ES-I3 (cell line): ENCODE results near the gene EVA1C.
"Not testable (repeated sequence)": the region's sequence is repeated elsewhere in the genome, so short reads cannot be mapped to it uniquely, and the experiment has no call there.

Experiments
- H3K36me3 ChIP-seq: 2 replicates; pipeline ENCODE4 v1.6.1; 2013; ENCODE audit warnings: mild to moderate bottlenecking, low read length, control low read depth, moderate library complexity; ENCODE audit not compliant: insufficient read depth
- H3K4me1 ChIP-seq: 2 replicates; pipeline ENCODE4 v1.6.1; 2013; ENCODE audit warnings: mild to moderate bottlenecking, control low read depth, low read length; ENCODE audit not compliant: insufficient read depth
- H3K9ac ChIP-seq: 2 replicates; pipeline ENCODE4 v1.6.1; 2013; ENCODE audit warnings: low read depth, mild to moderate bottlenecking, low read length, moderate library complexity
- H3K9me3 ChIP-seq: 2 replicates; pipeline ENCODE4 v1.6.1; 2013; ENCODE audit warnings: mild to moderate bottlenecking, low read length, moderate library complexity; ENCODE audit not compliant: control insufficient read depth, insufficient read depth

The EVA1C gene

DNA sequence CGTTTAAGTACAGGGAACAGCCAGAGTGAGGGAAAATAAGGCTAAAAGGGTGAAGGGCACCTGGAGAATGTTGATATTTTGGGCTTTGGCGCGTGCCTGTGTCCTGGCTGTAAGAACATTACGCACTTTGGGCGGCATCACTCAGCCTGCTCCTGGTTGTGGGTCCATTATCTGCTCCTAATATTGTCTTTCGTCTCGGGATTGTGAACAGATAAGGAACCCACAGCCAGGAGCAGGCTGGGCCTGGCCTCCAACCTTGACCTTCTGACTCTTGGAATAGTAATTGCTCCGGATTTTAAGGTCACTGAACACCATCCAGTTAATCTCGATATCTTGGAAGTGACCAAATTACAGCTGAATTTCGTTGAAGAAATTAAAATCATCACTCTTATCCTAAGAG, 111.0 kb downstream of the EVA1C start:
- no peak overlapping the region for H3K9ac ChIP-seq
- no peaks in the 10 kb centered on the region for H3K9me3 ChIP-seq
- H3K4me1 ChIP-seq, result peaks cover 20% of the 10 kb centered on the region
- no peaks in the 10 kb centered on the region for H3K36me3 ChIP-seq

DNA sequence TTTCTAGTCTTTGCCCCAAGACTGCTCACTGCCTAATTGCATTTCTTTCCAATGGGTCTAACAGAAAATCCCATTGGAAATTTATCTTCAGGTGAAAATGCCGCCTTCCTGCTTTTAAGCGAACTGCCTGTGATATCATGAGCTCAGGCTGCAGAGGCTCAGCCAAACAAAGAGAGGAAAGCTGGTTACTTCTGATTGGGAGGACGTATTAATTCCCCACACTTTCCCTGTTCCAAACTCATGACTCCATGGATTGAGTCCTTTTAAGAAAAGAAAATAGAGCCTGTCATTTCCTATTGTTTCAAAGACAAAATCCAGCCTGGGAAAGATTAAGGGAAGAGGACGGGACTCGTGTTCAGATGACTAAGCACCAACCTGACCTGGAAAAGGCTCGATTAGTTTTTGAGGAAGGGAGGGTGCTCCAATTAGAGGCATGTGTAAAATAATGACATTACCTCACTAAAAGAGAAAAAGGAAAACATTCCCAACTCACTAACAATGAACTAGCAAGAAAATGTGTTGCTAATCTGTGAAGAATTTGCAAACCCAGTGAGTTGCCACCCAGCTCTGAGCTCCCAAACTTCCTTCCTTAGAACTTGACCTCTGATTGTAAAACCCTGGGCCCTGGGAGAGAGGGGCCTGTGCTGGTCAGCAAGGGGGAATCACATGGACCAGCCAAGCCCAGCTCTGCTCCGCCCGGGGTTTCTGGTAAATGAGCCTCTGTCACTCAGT, 111.6 kb downstream of the EVA1C start:
- Histone ChIP-seq H3K9me3 (no peaks in the 10 kb centered on the region), H3K9ac (no peak overlapping the region), H3K36me3 (no peaks in the 10 kb centered on the region), H3K4me1 (peaks cover 20% of the 10 kb centered on the region)

DNA sequence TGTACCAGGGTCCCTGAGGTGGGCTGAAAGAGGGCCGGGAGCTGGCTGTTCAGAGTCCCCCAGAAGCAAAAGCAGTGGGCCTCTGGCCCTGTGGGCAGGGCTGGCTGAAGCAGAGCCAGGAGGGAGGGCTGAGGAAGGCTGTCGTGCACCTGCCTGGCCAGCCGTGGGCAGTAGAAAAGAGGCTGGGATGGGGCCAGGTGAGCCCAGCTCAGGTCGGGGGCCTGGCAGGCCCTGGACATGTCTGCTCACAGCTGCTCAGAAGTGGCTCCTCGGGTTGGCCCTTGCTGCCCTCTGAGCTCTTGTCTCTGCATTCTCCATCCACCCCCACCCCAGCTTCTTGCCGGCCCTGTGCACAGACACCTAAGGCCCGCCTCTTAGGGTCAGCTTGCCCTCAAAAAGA, 112.8 kb downstream of the EVA1C start:
- no peaks in the 10 kb centered on the region for H3K9me3 ChIP-seq
- no peak overlapping the region for H3K9ac ChIP-seq
- no peaks in the 10 kb centered on the region for H3K36me3 ChIP-seq
- peaks cover 20% of the 10 kb centered on the region for H3K4me1 ChIP-seq

DNA sequence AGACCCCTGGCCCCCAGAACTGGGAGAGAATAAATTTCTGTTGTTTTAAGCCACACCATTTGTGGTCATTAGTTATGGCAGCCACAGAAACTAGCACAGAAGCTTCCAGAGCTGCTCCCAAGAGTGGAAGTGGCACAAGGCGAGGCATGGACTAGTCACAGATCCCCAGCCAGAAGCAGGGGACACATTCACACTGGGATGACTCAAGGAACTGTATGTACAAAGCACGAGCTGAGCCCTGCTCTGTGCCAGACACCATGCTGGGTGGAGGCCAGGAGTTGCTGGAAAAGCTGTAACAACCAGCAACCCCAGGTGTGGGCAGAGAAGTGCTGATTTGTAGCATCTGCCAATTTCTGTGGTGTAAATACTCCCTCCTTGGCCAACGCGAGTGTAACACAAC, 117.2 kb downstream of the EVA1C start:
- no peaks in the 10 kb centered on the region; the same call in 1 of the 2 replicates for H3K4me1 ChIP-seq
- no peak overlapping the region for H3K9ac ChIP-seq
- H3K9me3 ChIP-seq, result 0 out of 2 replicates have a peak, but pooled peaks cover 3% of the 10 kb centered on the region
- H3K36me3 ChIP-seq, result no peaks in the 10 kb centered on the region

DNA sequence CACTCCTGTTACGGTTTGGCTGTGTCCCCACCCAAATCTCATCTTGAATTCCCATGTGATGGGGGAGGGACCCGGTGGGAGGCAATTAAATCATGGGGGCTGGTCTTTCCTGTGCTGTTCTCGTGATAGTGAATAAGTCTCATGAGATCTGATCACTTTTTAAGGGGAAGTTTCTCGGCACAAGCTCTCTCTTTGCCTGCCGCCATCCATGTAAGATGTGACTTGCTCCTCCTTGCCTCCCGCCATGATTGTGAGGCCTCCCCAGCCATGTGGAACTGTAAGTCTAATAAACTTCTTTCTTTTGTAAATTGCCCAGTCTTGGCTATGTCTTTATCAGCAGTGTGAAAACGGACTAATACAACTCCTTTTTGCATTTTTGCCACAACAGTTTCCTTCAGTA, 118.3 kb downstream of the EVA1C start:
- not testable (repeated sequence) for H3K4me1 ChIP-seq, H3K9me3 ChIP-seq, H3K9ac ChIP-seq, H3K36me3 ChIP-seq

DNA sequence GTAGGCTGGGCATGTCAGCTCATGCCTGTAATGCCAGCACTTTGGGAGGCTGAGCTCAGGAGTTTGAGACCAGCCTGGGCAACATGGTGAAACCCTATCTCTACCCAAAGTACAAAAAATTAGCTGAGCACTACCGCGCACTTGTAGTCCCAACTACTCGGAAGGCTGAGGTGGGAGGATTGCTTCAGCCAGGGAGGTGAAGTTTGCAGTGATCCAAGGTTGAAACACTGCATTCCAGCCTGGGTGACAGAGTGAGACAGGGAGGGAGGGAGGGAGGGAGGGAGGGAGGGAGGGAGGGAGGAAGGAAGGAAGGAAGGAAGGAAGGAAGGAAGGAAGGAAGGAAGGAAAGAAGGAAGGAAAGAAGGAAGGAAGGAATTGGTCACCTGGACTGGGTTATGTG, 119.1 kb downstream of the EVA1C start:
- H3K4me1 ChIP-seq, H3K36me3 ChIP-seq, H3K9me3 ChIP-seq, H3K9ac ChIP-seq: not testable (repeated sequence)

DNA sequence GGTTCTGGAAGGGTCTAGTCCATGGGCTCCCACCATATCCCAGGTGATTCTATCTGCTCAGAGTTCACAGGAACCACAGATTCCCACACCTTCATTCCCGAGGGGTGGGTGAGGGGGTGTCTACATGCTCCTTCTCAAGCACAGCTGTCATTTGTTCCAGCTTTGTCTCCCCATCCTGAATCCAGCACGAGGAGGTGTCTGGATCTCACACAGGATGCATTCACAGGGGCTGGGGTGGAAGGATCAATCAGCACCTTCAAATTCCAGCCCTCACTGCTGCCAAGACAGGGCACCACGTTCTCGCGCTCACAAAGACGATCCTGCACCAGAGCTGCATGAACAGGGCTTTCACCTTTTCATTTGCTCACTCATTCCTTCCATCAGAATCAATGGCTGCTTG, 120.1 kb downstream of the EVA1C start:
- H3K9me3 ChIP-seq, result 0 out of 2 replicates have a peak, but pooled peaks cover 3% of the 10 kb centered on the region

DNA sequence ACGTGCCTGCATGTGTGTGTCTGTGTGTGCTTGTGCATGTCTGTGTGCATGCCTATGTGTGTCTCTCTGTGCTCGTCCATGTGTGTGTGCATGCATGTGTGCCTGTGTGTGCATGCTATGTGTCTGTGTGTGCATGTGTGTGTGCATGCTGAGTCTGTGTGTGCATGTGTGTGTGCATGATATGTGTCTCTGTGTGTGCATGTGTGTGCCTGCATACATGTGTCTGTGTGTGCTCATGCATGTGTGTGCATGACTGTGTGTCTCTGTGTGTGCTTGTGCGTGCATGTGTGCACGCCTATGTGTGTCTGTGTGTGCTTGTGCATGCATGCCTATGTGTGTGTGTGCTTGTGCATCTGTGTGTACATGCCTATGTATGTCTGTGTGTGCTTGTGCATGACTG, 120.5 kb downstream of the EVA1C start:
- Histone ChIP-seq H3K9me3 (0 out of 2 replicates have a peak, but pooled peaks cover 3% of the 10 kb centered on the region), H3K4me1 (no peaks in the 10 kb centered on the region), H3K9ac (no peak overlapping the region), H3K36me3 (no peaks in the 10 kb centered on the region)

More for the DNA sequence above, 120.1 kb downstream of the EVA1C start:
- Histone ChIP-seq H3K9ac (no peak overlapping the region), H3K4me1 (no peaks in the 10 kb centered on the region), H3K36me3 (no peaks in the 10 kb centered on the region)

DNA sequence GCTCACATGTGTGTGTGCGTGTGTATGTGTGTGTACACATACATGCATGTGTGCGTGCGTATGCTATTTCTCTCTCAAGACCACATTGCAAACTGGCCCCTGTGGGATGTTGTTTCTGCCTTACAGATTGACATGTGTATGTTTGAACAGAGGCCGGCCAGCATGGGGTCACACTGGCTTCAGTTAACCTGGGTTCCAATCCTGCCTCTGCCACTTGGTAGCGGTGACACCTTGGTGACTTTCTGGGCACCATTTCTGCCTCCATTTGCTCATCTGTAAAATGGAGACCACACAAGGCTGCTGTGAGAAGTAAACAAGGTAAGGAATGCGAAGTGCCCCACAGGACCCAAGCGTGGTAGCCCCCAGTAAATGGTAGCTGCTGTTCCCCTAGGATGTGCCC, 121.1 kb downstream of the EVA1C start:
- Histone ChIP-seq H3K9me3 (0 out of 2 replicates have a peak, but pooled peaks cover 3% of the 10 kb centered on the region), H3K9ac (no peak overlapping the region), H3K36me3 (no peaks in the 10 kb centered on the region), H3K4me1 (peaks cover 2% of the 10 kb centered on the region; the same call in 1 of the 2 replicates)

DNA sequence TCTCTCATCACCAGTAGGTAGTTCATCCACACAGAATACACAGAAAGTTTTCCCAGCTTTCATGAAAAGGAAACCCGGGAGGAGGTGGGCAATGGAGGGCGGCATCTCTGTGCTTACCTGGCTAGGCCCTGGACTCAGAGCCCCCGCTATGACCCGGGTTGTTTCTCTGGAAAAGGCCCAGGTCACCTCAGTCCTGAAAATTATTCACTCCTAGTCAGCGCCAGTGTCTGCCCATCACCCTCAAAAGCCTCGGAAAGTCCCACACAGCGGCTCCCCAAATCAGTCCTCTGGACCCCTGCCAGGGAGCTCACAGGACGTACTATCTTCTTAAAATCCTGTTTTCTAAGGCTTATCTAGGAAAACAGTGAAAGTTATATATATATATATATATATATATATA, 121.6 kb downstream of the EVA1C start:
- no peaks in the 10 kb centered on the region for H3K36me3 ChIP-seq
- H3K9me3 ChIP-seq, result 0 out of 2 replicates have a peak, but pooled peaks cover 3% of the 10 kb centered on the region
- no peak overlapping the region for H3K9ac ChIP-seq
- peaks cover 5% of the 10 kb centered on the region; the same call in 1 of the 2 replicates for H3K4me1 ChIP-seq

DNA sequence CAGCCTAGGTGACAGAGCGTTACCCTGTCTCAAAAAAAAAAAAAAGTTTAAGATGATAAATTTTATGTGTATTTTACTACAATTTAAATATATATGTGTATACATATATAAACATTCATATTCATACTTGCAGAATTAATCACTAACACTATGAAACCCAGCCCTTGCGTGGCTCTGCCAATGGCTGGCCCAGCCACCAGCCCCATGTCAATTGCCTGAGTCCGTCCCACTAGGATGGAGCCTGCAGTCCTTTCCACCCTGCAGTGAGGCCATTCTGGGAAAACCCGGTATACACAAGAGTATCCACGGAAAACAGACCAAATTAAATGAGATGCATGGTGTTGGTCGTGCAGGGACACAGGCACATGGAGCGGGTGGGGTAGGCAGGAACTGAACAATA, 123.1 kb downstream of the EVA1C start:
- Histone ChIP-seq H3K9ac (no peak overlapping the region), H3K4me1 (peaks cover 5% of the 10 kb centered on the region; the same call in 1 of the 2 replicates), H3K36me3 (no peaks in the 10 kb centered on the region), H3K9me3 (0 out of 2 replicates have a peak, but pooled peaks cover under 1% of the 10 kb centered on the region)

DNA sequence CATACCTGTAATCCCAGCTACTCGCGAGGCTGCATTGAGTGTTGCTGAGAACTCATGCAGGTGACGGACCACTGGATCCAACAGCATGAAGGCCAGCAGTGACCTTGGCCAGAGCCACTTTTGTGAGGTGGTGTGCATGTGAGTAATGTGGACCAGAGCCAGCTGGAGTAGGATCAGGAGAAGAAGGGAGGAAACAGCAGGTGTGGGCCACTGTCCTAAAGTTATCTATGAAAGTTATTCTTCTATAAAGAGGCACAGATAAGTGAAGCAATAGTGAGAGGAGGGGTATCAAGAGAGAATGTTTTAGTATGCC, 125.0 kb downstream of the EVA1C start:
- peaks cover 5% of the 10 kb centered on the region; the same call in 1 of the 2 replicates for H3K4me1 ChIP-seq
- H3K9me3 ChIP-seq, result no peaks in the 10 kb centered on the region
- no peak overlapping the region for H3K9ac ChIP-seq
- no peaks in the 10 kb centered on the region; the same call in 1 of the 2 replicates for H3K36me3 ChIP-seq

DNA sequence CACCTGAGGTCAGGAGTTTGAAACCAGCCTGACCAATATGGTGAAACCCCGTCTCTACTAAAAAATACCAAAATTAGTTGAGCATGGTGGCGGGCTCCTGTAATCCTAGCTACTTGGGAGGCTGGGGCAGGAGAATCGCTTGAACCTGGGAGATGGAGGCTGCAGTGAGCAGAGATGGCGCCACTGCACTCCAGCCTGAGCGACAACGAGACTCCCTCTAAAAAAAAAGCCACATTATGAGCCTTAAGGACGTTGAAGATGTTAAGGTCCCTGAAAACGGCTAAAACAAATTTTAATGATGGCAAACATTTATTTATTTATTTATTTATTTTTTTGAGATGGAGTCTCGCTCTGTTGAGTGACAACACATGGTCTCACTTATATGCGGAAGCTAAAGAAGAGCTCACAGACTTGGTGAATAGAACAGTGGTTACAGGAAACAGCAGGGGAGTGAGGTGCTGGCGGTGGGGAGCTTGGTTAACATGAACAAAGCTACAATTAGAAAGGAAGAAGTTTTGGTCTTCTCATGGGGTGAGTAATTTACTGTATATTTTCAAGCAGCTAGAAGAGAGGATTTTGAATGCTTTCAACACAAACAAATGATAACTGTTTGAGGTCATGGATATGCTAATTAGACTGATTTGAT, 125.8 kb downstream of the EVA1C start:
- H3K4me1 ChIP-seq, result peaks cover 5% of the 10 kb centered on the region; the same call in 1 of the 2 replicates
- no peaks in the 10 kb centered on the region; the same call in 1 of the 2 replicates for H3K36me3 ChIP-seq
- no peaks in the 10 kb centered on the region for H3K9me3 ChIP-seq
- no peak overlapping the region for H3K9ac ChIP-seq

DNA sequence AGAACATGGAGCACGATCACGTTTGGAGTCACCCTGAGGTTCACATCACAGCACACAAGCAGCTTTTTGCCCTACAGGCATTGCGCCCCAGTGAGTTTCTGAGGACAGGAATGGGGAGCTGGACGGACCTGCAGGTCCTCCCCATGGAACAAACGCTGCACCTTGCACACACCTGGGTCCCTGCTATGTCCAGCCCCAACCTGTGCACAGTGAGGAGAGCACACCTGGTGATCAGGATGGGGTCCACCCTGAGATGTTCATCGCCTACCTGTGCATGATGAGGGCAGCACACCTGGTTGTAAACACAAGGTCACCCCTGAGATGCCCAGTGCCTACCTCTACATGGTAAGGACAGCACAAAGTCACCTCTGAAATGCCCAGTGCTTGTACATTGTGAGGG, 126.9 kb downstream of the EVA1C start:
- H3K9ac ChIP-seq, result no peak overlapping the region
- peaks cover 5% of the 10 kb centered on the region; the same call in 1 of the 2 replicates for H3K4me1 ChIP-seq
- no peaks in the 10 kb centered on the region; the same call in 1 of the 2 replicates for H3K36me3 ChIP-seq
- no peaks in the 10 kb centered on the region for H3K9me3 ChIP-seq

DNA sequence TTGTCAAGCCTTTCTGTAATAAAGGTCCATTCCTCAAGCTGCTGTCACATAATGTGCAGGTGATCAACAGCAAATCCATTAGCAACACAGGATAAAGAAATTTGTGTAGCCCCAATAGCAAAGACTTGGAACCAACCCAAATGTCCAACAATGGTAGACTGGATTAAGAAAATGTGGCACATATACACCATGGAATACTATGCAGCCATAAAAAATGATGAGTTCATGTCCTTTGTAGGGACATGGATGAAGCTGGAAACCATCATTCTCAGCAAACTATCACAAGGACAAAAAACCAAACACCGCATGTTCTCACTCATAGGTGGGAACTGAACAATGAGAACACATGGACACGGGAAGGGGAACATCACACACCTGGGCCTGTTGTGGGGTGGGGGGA, 130.6 kb downstream of the EVA1C start:
- H3K9ac ChIP-seq, H3K36me3 ChIP-seq, H3K4me1 ChIP-seq, H3K9me3 ChIP-seq: not testable (repeated sequence)
